Mesothelial cell of epicardium (in vitro differentiated cells): ENCODE results near the gene ACER2. TPM values are rescaled to one million over a fixed set of nuclear protein-coding genes. Genes with fewer than 3 reads are reported as not detected.

Experiments
- DNase-seq, 2 experiments: peaks; one replicate each; pipeline ENCODE4 v3.0.0; 2021; ENCODE audit warnings: low spot score in 2 of 2; ENCODE audit not compliant: unreplicated experiment in 2 of 2
- H3K27ac Mint-ChIP-seq: 2 replicates; pipeline ENCODE4 v1.8.0; 2021; ENCODE audit warnings: mixed read lengths
- H3K27me3 Mint-ChIP-seq: 2 replicates; pipeline ENCODE4 v1.8.0; 2021; ENCODE audit warnings: low read depth, mixed read lengths
- H3K36me3 Mint-ChIP-seq: 2 replicates; pipeline ENCODE4 v1.8.0; 2021; ENCODE audit warnings: mixed read lengths
- H3K4me1 Mint-ChIP-seq: 2 replicates; pipeline ENCODE4 v1.8.0; 2021; ENCODE audit warnings: mixed read lengths
- H3K4me3 Mint-ChIP-seq: 2 replicates; pipeline ENCODE4 v1.8.0; 2021; ENCODE audit warnings: mild to moderate bottlenecking, moderate library complexity, mixed read lengths
- H3K9me3 Mint-ChIP-seq: 2 replicates; pipeline ENCODE4 v1.8.0; 2021; ENCODE audit warnings: mixed read lengths
- CTCF ChIP-seq: fragments of 200-600 bp; sonication (generic); IDR thresholded peaks from one replicate; pipeline ENCODE4 v1.5.0; 2021; ENCODE audit warnings: antibody characterized with exemption; ENCODE audit not compliant: unreplicated experiment
- total RNA-seq: library from RNA; stranded (reverse); gene quantifications from 3 replicates; pipeline ENCODE4 v1.2.1, GENCODE V29; 2021

ACER2 gene
- total RNA-seq, 1 donor from 2014 or later = 2.9 TPM

GRCh38 chr9:19445452-19445851 lies 36.6 kb downstream of the ACER2 start:
- Mint-ChIP-seq H3K36me3 (peaks cover 4% of the 10 kb centered on the region), H3K9me3 (no peaks in the 10 kb centered on the region), H3K27ac (no peak overlapping the region), H3K4me3 (no peak overlapping the region), H3K27me3 (no peaks in the 10 kb centered on the region), H3K4me1 (no peaks in the 10 kb centered on the region)
- TF ChIP-seq CTCF = no peak
- no peak for DNase-seq

DNA sequence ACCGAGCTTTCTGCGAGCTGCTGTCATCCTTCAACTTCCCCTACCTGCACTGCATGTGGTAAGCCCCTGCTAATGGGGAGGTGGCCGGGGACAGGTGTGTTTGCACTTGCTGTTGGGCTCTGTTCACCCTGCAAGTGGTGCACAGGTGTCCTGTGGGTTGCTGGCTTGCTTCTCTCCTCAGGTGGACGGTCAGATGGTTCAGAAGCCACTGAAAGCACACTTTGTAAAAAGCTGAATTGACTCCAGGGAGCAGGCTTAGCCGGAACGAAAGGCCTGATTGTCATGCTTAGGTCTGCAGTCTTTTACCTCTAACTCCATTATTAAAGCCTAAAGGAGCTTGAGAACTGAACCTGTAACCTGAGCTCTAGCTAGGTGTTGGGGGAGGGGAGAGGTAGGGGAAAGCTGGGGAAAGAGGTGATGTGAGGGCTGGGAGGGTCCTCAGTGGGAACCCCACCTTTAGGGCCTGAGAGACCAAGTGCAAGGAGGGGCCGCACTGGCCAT lies 37.6 kb downstream of the ACER2 start:
- H3K9me3 Mint-ChIP-seq = no peaks in the 10 kb centered on the region
- H3K27me3 Mint-ChIP-seq = no peaks in the 10 kb centered on the region
- no peak overlapping the region for H3K27ac Mint-ChIP-seq
- no peaks in the 10 kb centered on the region for H3K4me1 Mint-ChIP-seq
- no peak for TF ChIP-seq CTCF
- peaks cover 4% of the 10 kb centered on the region for H3K36me3 Mint-ChIP-seq
- no peak overlapping the region for H3K4me3 Mint-ChIP-seq
- DNase-seq = no peak

- no peaks in the 10 kb centered on the region for H3K27me3 Mint-ChIP-seq
- H3K4me3 Mint-ChIP-seq = no peak overlapping the region
- DNase-seq = no peak
- no peaks in the 10 kb centered on the region for H3K9me3 Mint-ChIP-seq
- no peak overlapping the region for H3K27ac Mint-ChIP-seq
- TF ChIP-seq CTCF = no peak
- no peaks in the 10 kb centered on the region for H3K36me3 Mint-ChIP-seq
- no peaks in the 10 kb centered on the region for H3K4me1 Mint-ChIP-seq
Measured at GRCh38 chr9:19451240-19452087, 42.7 kb downstream of the ACER2 start.

- H3K27me3 Mint-ChIP-seq = peaks cover 3% of the 10 kb centered on the region
- H3K9me3 Mint-ChIP-seq = no peaks in the 10 kb centered on the region
- H3K4me1 Mint-ChIP-seq = peaks cover 4% of the 10 kb centered on the region
- TF ChIP-seq CTCF = no peak
- DNase-seq = no peak
- H3K27ac Mint-ChIP-seq = no peak overlapping the region
- no peak overlapping the region for H3K4me3 Mint-ChIP-seq
- no peaks in the 10 kb centered on the region for H3K36me3 Mint-ChIP-seq
Measured at GRCh38 chr9:19456426-19456825, 47.6 kb downstream of the ACER2 start.

- H3K4me3 Mint-ChIP-seq = peak overlapping the region; percentile 22
Measured at GRCh38 chr9:19456996-19457692, 48.3 kb downstream of the ACER2 start.

More at GRCh38 chr9:19456996-19457692, 48.3 kb downstream of the ACER2 start:
- Mint-ChIP-seq H3K36me3 (no peaks in the 10 kb centered on the region), H3K9me3 (no peaks in the 10 kb centered on the region), H3K4me1 (peaks cover 4% of the 10 kb centered on the region), H3K27me3 (peaks cover 3% of the 10 kb centered on the region), H3K27ac (peak overlapping the region; percentile 31)
- TF ChIP-seq CTCF = peak; percentile 72
- DNase-seq = peak; percentile 37 to 82
